C4-2B (cell line): ENCODE results near the gene WASF2.

ENCODE experiments used
- ZFX ChIP-seq: fragments of 450-650 bp; IDR thresholded peaks from 2 replicates; pipeline ENCODE4 v1.6.1; 2017
- TF ChIP-seq, protein P1 (sequence below): fragments of 450-650 bp; conservative IDR thresholded peaks from 2 replicates; pipeline ENCODE4 v1.5.1; 2017; ENCODE audit warnings: mild to moderate bottlenecking

DNA sequence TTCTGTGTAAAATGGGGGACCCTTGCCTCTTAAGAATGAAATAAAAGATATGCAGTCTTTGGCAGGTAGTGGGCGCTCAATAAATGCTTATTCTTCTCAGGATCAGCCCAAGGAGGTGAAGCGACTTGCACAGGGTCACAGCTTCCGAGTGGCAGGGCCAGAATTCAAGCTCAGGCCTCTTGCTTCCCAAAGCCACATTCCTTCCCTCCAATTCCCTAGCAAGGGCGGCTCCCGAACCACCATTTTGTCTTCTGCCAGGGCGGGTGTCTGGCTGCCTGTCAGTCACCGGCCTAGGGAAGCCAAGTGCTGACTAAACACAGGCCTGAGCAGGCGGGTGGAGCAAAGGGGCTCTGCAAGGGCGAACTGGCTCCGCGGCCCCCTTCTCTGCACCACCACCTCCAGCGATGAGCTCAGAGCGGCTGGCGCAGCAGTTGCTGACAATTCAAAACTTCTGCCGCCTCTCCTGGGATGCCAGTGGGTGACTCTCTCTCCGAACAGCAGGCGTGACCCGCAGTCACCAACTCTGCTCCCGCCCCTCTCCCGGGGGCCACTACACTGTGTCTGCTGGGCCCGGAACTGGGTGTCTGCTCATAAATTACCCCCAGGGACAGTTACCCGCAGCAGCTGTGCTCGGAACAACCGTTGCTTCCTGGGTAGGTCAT is 86.8 kb downstream of the WASF2 start:
- TF ChIP-seq, protein P1, sequence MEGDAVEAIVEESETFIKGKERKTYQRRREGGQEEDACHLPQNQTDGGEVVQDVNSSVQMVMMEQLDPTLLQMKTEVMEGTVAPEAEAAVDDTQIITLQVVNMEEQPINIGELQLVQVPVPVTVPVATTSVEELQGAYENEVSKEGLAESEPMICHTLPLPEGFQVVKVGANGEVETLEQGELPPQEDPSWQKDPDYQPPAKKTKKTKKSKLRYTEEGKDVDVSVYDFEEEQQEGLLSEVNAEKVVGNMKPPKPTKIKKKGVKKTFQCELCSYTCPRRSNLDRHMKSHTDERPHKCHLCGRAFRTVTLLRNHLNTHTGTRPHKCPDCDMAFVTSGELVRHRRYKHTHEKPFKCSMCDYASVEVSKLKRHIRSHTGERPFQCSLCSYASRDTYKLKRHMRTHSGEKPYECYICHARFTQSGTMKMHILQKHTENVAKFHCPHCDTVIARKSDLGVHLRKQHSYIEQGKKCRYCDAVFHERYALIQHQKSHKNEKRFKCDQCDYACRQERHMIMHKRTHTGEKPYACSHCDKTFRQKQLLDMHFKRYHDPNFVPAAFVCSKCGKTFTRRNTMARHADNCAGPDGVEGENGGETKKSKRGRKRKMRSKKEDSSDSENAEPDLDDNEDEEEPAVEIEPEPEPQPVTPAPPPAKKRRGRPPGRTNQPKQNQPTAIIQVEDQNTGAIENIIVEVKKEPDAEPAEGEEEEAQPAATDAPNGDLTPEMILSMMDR = no peak
- TF ChIP-seq ZFX = no peak
